ENCODE data around the gene TMEM107. TPM values are rescaled to one million over a fixed set of nuclear protein-coding genes. Genes with fewer than 3 reads are reported as not detected.

The TMEM107 gene
- total and polyA plus RNA-seq, 10 of the 15 experiments (the other 5 are each of a cell fraction or from before 2014, with no cell fraction given), result 7.9 to 38.7 (median 22.9) TPM

DNA sequence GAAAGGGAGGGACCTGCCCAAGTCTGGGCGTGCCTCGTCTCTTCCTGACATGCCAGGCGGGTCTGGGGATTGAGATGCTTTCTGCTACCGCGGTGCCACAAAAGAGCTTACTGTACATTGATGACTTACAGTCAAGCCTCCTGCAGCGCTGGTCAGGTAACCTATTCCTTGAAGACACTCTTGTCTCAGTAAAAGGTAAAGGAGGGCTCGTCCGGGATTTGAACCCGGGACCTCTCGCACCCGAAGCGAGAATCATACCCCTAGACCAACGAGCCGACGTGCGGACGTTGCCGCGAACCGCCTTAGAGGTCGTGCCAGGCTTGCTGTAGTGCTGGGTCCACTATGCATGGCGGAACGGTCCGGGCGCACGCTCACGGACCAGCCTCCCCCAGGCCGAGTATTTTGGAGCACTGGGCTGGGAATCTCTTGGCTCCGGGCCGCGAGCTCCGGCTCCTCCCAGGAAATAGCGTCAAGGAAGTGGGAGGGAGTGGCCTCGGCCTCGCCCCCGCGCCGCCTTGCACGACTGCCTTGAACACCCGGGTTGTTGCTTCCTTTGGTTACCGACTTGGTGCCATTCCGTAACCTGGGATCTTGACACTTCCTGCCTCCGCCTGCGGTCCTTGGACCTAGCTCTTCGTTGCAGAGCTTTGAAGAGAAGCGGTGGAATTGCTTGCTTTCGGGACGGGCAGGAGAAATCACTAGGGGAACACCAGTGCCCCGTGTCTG is 46.6 kb upstream of the TMEM107 start (continued):
- TF ChIP-seq SRF (IDR thresholded peaks at IDR 0.05; ENCODE audit: low read depth in 2 of 2, low read length in 2 of 2) (peak in 1 of 2 experiments; percentile 64; a peak in 2 of 4 replicates), MYC (IDR thresholded peaks at IDR 0.05; ENCODE audit: insufficient read depth, insufficient read length, insufficient replicate concordance, low read length, severe bottlenecking) (no peak), BCL11A (IDR thresholded peaks at IDR 0.05; ENCODE audit: low read depth, low read length) (no peak), MEF2B (IDR thresholded peaks at IDR 0.05; ENCODE audit: partially characterized antibody, poor library complexity, severe bottlenecking) (peak; percentile 5), ZNF622 (IDR thresholded peaks at IDR 0.05) (no peak), SPI1 (IDR thresholded peaks at IDR 0.05; ENCODE audit: borderline replicate concordance, insufficient read depth, low read depth, low read length) (no peak), PAX5 (IDR thresholded peaks at IDR 0.05; ENCODE audit: borderline replicate concordance, low read depth, low read length) (peak; percentile 48; the same call in 1 of the 2 replicates), TCF3 (IDR thresholded peaks at IDR 0.05; ENCODE audit: borderline replicate concordance, insufficient read depth, low read depth, low read length) (no peak), STAT1 (conservative IDR thresholded peaks at IDR 0.05) (no peak; the same call in 1 of the 2 replicates), SMARCA5 (IDR thresholded peaks at IDR 0.05) (peak; percentile 97), ZSCAN29 (IDR thresholded peaks at IDR 0.05) (peak; percentile 97), RB1 (IDR thresholded peaks at IDR 0.05; ENCODE audit: borderline replicate concordance) (peak; percentile 16; the same call in 1 of the 2 replicates), RFX5 (IDR thresholded peaks at IDR 0.05; ENCODE audit: low read depth, low read length) (no peak), CHD1 (IDR thresholded peaks at IDR 0.05; ENCODE audit: low read depth, low read length) (0 out of 2 replicates have a peak, but pooled peaks have one; percentile 40), WRNIP1 (IDR thresholded peaks at IDR 0.05; ENCODE audit: borderline replicate concordance, low read depth, low read length) (no peak), HDAC6 (IDR thresholded peaks at IDR 0.05; ENCODE audit: unreplicated experiment) (no peak), JUNB (IDR thresholded peaks at IDR 0.05) (no peak), CBX5 (IDR thresholded peaks at IDR 0.05; ENCODE audit: low read depth) (no peak)
- TF ChIP-seq, protein P1, sequence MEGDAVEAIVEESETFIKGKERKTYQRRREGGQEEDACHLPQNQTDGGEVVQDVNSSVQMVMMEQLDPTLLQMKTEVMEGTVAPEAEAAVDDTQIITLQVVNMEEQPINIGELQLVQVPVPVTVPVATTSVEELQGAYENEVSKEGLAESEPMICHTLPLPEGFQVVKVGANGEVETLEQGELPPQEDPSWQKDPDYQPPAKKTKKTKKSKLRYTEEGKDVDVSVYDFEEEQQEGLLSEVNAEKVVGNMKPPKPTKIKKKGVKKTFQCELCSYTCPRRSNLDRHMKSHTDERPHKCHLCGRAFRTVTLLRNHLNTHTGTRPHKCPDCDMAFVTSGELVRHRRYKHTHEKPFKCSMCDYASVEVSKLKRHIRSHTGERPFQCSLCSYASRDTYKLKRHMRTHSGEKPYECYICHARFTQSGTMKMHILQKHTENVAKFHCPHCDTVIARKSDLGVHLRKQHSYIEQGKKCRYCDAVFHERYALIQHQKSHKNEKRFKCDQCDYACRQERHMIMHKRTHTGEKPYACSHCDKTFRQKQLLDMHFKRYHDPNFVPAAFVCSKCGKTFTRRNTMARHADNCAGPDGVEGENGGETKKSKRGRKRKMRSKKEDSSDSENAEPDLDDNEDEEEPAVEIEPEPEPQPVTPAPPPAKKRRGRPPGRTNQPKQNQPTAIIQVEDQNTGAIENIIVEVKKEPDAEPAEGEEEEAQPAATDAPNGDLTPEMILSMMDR (IDR thresholded peaks at IDR 0.05 in 2 of 3, conservative IDR thresholded peaks at IDR 0.05 in 1 of 3; ENCODE audit: control insufficient read depth in 2 of 3, extremely low read depth in 1 of 3, insufficient read depth in 1 of 3, low read depth in 3 of 3, low read length in 3 of 3), result no peak
- TF ChIP-seq, protein P2, sequence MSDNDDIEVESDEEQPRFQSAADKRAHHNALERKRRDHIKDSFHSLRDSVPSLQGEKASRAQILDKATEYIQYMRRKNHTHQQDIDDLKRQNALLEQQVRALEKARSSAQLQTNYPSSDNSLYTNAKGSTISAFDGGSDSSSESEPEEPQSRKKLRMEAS (IDR thresholded peaks at IDR 0.05; ENCODE audit: low read depth, low read length), result 0 out of 2 replicates have a peak, but pooled peaks have one; percentile 3
- TF ChIP-seq, protein P3, sequence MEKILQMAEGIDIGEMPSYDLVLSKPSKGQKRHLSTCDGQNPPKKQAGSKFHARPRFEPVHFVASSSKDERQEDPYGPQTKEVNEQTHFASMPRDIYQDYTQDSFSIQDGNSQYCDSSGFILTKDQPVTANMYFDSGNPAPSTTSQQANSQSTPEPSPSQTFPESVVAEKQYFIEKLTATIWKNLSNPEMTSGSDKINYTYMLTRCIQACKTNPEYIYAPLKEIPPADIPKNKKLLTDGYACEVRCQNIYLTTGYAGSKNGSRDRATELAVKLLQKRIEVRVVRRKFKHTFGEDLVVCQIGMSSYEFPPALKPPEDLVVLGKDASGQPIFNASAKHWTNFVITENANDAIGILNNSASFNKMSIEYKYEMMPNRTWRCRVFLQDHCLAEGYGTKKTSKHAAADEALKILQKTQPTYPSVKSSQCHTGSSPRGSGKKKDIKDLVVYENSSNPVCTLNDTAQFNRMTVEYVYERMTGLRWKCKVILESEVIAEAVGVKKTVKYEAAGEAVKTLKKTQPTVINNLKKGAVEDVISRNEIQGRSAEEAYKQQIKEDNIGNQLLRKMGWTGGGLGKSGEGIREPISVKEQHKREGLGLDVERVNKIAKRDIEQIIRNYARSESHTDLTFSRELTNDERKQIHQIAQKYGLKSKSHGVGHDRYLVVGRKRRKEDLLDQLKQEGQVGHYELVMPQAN (conservative IDR thresholded peaks at IDR 0.05), result peak; percentile 35
- TF ChIP-seq, protein P4, sequence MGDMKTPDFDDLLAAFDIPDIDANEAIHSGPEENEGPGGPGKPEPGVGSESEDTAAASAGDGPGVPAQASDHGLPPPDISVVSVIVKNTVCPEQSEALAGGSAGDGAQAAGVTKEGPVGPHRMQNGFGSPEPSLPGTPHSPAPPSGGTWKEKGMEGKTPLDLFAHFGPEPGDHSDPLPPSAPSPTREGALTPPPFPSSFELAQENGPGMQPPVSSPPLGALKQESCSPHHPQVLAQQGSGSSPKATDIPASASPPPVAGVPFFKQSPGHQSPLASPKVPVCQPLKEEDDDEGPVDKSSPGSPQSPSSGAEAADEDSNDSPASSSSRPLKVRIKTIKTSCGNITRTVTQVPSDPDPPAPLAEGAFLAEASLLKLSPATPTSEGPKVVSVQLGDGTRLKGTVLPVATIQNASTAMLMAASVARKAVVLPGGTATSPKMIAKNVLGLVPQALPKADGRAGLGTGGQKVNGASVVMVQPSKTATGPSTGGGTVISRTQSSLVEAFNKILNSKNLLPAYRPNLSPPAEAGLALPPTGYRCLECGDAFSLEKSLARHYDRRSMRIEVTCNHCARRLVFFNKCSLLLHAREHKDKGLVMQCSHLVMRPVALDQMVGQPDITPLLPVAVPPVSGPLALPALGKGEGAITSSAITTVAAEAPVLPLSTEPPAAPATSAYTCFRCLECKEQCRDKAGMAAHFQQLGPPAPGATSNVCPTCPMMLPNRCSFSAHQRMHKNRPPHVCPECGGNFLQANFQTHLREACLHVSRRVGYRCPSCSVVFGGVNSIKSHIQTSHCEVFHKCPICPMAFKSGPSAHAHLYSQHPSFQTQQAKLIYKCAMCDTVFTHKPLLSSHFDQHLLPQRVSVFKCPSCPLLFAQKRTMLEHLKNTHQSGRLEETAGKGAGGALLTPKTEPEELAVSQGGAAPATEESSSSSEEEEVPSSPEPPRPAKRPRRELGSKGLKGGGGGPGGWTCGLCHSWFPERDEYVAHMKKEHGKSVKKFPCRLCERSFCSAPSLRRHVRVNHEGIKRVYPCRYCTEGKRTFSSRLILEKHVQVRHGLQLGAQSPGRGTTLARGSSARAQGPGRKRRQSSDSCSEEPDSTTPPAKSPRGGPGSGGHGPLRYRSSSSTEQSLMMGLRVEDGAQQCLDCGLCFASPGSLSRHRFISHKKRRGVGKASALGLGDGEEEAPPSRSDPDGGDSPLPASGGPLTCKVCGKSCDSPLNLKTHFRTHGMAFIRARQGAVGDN (IDR thresholded peaks at IDR 0.05), result peak; percentile 63
